Suprapubic skin (tissue), 4 donors: ENCODE results near the gene PNMA8A.

Experiments
- EP300 ChIP-seq: sonication (generic); formaldehyde crosslinking; IDR thresholded peaks from one replicate; pipeline ENCODE4 v1.6.1; 2017; ENCODE audit warnings: antibody characterized with exemption
- POLR2A ChIP-seq, 2 donors: fragments of 450-650 bp; IDR thresholded peaks; one replicate each; pipeline ENCODE4 v1.6.1; 2017; ENCODE audit warnings: antibody characterized with exemption in 2 of 2, mild to moderate bottlenecking in 2 of 2, moderate library complexity in 2 of 2
- POLR2AphosphoS5 ChIP-seq, 3 donors: sonication (generic); formaldehyde crosslinking; IDR thresholded peaks; one replicate each; pipeline ENCODE4 v1.6.1; 2017; ENCODE audit warnings: antibody characterized with exemption in 3 of 3
- TF ChIP-seq, protein P1 (sequence below), 2 donors: fragments of 200-600 bp in 1 of 2; fragments of 450-650 bp in 1 of 2; sonication (generic) in 1 of 2; IDR thresholded peaks; one replicate each; pipeline ENCODE4 v1.5.1; 2016 to 2019; ENCODE audit warnings: antibody characterized with exemption in 2 of 2, mild to moderate bottlenecking in 1 of 2, moderate library complexity in 1 of 2

DNA sequence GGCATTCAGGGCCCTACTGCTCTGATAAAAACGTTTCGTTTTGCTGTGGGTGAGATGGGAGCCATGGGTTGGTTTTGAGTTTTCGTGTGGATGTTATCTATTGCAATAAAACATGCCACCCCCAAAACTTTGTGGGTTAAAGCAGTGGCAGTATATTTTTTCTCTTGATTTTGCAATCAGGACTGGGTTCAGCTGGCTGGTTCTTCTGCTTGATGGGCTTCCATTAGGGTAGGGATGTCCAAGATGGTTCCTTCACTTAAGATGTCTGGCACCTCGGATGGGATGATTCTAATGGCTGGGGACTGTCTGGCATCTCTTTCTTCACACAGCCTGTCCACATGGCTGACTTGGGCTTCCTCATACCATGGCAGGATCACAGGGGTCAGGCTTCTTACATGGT lies 39.9 kb upstream of the PNMA8A start:
- no peak for TF ChIP-seq POLR2AphosphoS5 (IDR thresholded peaks at IDR 0.05)
- no peak for TF ChIP-seq POLR2A (IDR thresholded peaks at IDR 0.05)
- TF ChIP-seq, protein P1, sequence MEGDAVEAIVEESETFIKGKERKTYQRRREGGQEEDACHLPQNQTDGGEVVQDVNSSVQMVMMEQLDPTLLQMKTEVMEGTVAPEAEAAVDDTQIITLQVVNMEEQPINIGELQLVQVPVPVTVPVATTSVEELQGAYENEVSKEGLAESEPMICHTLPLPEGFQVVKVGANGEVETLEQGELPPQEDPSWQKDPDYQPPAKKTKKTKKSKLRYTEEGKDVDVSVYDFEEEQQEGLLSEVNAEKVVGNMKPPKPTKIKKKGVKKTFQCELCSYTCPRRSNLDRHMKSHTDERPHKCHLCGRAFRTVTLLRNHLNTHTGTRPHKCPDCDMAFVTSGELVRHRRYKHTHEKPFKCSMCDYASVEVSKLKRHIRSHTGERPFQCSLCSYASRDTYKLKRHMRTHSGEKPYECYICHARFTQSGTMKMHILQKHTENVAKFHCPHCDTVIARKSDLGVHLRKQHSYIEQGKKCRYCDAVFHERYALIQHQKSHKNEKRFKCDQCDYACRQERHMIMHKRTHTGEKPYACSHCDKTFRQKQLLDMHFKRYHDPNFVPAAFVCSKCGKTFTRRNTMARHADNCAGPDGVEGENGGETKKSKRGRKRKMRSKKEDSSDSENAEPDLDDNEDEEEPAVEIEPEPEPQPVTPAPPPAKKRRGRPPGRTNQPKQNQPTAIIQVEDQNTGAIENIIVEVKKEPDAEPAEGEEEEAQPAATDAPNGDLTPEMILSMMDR (IDR thresholded peaks at IDR 0.05) = no peak
- no peak for TF ChIP-seq EP300
